CD4-positive, alpha-beta T cell treated with Interleukin-15 for 1 hour (primary cell): ENCODE measurements around the gene GRAMD2A.

Experiments
- DNase-seq: peaks from one replicate; pipeline ENCODE4 v3.0.0-alpha.2; 2020

GRAMD2A gene

DNA sequence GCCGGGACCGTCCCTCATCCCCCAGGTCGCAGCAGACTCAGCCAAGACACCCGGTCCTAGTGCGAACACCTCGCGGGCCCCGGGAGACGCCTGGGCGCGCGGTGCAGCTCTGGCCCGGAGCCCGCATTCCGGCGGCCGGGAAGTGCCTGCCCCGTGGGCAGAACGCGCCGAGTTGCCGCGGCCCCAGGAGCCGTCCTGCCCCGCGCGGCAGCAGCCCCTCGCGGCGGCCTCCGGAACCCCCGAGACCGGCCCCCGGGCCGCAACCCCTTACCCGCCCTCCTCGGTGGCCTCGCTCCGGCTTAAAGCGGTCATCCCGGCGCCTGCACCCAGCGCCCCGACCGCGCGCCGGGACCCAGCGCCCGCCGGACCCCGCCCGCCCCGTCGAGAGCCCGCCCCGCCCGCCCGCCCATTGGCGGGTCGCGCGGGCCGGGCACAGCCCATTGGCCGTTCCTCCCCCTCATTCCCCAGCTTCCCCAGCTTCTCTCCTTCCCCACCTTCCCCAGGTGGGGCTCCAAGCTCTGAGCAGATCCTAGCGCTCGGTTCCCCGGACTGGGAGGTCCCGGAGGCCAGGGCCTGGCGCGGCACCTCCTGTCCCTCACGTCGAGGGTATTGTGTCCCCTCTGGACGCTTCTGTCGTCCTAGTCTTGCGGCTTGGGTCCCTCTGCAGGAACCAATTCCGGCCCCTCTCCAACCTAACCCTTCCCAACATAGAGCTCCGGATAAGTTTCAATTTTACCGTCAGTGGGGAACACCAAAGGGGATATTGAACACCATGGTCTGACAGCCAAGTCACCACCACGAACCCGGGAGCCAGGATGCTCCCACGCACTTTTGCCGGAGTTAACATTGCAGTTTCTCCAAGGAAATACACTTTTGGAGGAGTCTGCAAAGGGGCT is at the start of gene GRAMD2A:
Gene GRAMD2A, minus strand, starts transcription at position 328 of the 896 bp plus-strand sequence.
- DNase-seq: no peak

DNA sequence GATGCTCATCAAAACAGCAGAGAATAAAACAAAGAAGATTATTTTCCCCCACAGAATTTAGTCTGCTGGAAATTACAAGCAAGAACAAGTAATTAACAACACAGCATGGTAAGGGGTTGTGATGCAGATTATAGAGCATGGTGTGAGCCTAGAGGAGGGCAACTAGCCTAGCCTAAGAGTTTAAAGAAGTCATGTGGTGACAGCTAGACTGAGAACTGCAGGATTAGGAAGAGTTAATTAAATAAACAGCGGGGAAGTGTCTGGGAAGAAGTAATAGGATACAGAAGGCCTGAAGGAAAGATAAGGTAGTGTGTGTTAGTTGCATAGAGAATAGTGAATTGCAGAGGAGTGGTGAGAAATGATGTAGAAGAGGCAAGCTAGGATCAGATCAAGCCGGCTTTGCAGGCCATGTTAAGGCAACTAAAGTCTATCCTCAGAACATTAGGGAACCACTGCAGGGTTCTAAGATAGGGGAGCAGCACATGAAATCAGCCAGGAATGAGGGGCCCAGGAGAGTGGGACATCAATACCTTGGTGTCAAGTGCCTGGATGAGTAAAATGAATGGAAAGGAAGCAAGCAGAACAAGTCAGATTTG is 45.3 kb upstream of the GRAMD2A start:
- DNase-seq: no peak

DNA sequence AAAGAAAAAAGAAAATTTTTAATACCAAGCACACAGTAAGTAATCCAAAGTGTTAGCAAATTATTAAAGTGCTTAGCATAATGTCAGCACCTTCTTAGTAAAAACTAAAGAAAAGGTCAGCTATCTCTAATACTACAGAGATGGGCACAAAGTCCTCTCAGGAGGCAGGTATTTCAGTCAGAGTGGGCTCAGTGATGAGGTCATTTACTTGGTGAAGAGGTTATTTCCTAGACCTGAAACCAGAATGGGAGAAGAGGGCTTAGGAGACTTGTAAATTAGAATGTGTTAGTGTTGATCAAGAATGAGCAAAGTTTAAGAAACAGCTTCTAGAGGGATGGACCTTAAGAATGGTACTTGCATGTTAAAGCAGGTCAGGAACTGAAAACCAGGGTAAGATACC is 42.1 kb upstream of the GRAMD2A start:
- DNase-seq: no peak

DNA sequence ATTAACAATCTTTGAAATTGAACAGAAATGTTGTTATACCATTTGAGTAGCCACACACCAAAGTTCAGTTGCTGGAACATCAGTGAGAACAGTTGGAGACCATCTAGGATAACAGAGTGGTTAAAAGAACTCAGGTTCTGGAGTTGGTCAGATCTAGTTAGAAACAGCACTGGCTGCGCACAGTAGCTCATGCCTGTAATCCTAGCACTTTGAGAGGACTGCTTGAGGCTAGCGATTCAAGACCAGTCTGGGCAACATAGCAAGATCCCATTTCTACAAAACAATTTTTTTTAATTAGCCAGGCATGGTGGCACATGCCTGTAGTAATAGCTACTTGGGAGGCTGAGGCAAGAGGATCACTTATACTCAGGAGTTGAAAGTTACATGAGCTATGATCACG is 41.0 kb upstream of the GRAMD2A start:
- DNase-seq: no peak

DNA sequence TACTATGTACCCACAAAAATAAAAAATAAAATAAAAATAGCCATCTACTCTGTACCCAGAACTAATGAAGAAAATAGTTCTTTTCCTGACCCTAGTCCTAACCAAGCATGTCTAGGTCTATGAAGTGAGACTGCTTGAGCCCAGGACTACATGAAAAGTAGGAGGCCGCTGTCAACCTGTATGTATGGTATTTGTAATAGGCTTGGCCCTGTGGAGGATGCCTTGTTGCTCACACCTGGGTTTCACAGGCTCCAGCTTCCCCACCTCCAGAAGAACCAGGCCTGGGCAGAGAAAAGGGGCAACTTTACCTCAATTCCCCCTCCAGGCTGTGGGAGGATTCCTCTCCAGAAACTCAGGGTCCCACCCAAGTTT is 40.3 kb upstream of the GRAMD2A start:
- no peak for DNase-seq

DNA sequence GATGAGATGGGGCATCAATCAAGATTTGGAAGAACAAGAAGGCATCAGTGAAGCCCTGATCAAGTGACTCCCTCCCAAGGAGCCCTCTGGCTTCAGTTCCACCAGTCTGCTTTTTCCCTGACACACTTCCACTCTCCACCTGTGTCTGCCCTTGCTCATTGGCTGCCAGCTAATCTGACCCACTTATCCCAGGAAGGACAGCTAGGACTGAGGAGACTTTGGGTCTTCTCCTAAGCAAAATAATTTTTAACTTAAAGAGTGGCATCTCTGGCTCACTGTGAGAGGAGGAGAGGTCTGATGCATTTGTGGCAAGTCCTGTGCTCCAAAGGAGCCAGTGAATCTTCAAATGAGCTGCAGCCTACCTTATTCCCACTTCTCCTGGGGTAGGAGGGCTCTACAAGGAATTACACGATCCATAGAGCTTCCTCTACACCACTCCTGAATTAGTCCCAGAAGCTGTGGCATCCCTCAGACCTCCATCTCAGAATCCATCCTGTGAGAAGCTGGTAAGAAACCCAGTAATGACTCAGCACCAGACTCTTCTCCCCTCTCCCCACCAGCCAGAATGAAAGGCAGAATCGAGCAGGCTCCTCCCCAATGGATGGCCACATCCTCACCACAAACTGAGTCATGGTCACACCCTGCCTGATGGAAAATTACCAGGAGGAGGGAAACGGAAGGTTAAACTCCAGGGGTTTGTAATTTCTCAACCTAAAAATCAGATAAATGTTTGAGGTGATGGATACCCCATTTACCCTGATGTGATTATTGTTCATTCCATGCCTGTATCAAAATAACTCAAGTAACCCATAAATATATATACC is 39.7 kb upstream of the GRAMD2A start:
- DNase-seq: peak; percentile 74

DNA sequence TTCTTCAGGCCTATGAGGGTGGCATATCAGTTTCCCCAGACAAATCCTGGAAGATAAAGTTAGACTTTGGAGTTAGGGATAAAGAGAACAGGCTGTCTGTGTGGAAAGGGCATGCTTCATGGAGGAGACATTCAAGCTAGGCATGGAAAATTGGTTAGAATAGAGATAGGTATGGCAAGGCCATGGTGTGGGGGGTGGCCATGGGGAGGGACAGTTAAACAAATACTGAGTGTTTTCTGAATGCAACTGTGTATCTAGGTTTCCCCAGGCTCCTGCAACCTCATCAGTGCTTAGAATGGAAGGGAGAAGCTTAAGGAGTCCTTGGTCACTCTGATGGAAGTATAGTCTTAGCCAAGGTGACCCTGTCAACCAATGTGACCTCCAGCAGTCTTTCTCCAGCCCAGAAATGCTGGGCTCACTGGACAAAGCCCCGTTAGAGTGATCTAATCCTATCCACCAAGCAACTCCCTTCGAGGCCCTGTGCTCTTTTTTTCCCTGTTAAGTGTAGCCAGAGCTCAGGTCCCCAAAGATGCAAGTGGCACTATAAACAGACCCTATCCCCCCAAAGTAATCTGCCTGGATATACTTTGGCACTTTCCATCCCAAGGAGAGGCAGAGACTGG is 38.9 kb upstream of the GRAMD2A start:
- DNase-seq: no peak

DNA sequence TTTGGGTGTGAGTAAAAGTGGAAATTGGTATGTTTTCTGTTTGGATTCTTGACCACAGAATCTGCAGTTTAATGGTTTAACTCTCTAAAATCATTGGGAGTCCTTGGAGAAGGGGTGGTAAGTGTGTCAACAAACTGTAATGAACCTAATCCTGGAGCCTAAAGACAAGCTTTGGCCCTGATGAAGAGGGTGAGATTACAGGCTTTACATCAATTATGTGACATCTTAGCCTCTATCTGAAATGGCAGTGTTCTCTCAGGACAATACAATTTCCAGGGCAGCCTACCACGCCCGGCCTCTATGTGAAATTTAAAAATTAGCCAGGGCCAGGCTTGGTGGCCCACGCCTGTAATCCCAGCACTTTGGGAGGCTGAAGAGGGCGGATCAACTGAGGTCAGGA is 37.7 kb upstream of the GRAMD2A start:
- no peak for DNase-seq

DNA sequence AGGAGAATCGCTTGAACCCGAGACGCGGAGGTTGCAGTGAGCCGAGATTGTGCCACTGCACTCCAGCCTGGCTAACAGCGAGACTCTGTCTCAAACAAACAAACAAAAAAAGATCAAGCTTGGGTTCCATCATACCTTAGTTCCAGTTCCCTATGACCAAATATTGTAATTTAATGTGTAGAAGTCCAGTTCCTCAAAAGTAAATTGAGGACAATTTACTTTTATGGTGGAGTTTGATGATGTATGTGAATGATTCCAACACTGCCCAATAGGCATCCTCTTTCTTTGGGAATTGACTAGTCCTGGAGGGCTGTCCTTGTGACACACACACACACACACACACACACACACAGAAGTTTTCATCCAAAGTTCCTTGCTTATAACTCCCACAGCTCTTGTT is 36.2 kb upstream of the GRAMD2A start:
- DNase-seq: no peak

DNA sequence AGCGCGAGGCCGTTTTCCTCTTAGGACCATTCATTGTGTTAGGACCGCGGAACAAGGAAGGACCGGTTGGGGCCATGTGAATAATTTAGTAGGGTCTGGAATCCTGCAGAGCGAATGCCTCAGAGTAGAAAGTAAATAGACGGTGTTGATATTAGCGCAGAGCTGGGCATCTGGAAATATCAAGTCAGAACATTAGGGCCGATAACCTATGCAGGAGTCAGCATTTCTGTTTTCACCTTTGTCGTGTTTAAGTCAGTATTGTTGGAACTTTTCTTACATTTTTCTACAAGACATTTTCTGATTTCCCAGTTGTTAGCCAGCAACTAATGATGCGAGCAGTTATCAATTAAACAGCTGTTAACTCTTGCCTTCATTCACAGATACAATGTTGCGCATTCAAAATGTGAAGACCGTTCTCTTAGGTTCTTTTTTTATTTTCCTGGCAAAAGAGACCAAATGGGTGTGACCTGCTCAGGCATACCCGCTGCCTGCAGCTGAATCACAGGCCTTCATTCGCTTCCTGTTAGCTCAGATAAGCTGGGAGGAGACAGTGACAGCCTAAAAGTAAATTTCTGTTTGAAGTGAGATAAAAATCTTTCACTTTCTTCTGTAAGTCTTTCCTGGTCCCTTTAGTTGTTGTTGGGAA is 34.4 kb upstream of the GRAMD2A start:
- peak; percentile 72 for DNase-seq

DNA sequence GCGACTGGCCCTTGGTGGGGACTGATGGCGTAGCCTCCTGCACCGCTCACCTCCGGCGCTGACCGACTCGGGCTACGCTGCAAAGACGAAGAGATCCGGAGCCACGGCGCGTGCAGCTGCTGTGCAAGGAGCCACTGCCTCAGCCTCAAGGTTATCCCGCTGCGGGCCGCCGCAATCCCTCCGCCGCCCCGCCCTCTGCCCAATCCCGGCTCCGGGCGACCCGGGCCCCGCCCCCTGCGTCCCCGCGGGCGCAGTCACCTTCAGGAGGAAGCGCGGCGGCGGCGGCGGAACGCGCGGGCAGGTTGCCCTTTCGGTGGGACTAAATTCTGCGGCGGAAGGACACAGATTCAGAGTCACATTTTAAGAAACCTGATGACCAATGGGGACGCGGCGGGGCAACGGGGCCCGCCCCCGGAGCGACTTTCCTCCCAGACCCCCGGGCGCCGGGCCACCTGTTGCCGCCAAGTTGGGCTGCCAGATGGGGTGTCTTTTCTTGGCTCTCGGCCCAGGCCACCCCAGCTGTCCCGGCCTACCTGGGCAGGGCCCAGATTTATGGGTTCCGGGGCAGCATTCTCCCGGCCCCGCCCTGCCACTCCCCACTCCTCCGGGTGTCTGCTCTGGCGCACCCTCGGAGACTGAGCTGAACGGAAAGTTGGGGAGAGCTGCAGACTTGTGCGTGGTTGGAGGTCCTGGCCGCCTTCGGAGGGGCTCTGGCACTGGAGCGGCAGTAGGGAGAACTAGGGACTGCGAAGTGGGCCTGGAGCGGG is 33.7 kb upstream of the GRAMD2A start, which contains the start of gene PKM:
Gene PKM, minus strand, starts transcription at position 125 of the 767 bp plus-strand sequence. CDS start 12,093 bp downstream, outside the sequence.
- DNase-seq: peak; percentile 92

DNA sequence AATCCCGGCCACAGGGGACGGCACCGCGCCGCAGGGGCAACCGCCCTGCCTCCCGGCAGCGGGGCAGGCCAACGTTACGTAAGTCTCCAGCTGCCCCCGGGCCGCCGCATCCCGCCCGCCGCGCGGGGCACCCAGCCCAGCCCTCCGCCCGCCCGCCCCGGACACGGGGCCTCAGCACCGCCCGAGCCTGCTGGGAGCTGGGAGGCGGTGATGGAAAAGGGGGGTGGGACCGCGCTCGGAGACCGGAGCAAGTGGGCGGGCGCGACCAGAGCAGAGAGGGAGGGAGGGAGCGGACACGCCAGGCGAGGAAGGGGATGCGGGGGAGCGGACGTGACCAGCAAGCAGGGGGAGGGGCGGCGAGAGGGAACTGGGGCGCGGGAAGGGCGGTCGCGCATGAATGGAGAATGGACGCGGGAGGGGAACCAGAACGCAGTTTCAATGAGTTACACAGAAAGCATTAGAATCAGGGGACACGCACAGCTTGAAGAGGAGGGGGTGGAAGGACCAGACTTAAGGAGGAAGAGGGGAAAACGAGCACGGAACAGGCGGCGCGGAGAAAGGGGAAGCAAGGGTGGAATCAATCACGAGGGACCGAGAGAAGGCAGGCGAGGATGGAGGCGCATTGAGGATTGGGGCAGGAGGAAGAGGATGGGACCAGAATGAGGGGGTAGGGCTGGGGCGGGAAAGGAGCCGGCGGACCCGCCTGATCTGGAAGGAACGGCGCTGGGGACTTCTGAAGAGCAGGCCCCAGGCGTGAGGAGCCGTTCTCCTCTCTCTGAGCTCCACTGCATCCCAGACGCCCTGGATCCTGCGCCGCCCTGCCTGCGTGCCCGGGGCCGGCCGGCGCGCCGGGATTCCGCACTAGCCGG is 32.8 kb upstream of the GRAMD2A start:
- DNase-seq: peak; percentile 76

DNA sequence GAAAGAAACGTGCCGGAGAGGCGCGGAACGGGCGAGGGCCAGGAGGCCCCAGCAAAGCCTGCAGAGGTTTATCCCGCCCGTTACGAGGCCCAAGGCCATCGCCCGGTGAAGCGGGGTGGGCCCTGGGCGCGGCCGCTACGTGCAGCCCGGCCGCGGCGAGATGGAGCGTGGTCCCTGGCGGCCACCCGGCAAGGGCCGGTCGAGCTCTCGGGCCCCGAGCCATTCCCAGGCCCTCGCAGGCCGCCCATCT is 32.3 kb upstream of the GRAMD2A start:
- no peak for DNase-seq

DNA sequence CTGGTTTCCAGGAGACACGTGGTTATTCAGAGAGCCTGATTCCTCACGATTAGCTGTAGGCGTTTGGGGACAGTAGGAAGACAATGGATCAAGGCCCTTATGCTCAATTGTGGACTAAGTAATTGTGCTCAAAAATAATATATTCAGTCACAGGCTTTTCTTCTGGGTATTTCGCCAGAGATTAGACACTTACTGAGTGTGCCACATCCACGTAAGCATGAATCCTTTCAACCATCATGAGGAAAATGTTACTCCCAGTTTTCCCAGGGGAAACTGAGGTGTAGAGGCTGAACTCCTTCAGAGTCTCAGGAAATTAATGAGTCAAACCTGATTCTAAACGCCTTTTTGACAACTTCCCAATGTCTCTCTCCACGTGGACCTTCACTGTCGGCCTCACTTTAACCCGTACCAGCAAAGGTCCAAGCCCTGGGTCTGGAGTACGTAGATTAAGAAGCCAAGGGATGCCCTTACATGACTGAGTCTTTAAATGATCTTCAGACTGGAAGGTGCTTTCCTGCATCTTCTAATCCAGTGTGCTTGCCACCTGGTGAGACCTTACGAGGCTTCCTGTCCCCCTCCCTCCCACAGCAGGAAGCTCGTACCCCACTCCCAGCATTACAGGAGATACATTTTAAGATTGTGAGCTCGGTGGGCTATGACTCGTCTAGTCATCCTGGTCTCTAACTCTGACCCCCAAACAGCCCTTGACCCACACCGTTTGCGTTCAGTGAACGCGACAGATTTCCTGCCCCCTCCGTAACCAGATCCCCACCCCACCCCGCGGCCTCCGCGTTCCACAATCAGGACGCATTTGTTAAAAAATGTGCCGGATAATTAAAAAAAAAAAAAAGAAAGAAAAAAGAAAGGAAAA is 31.7 kb upstream of the GRAMD2A start:
- peak; percentile 25 for DNase-seq

DNA sequence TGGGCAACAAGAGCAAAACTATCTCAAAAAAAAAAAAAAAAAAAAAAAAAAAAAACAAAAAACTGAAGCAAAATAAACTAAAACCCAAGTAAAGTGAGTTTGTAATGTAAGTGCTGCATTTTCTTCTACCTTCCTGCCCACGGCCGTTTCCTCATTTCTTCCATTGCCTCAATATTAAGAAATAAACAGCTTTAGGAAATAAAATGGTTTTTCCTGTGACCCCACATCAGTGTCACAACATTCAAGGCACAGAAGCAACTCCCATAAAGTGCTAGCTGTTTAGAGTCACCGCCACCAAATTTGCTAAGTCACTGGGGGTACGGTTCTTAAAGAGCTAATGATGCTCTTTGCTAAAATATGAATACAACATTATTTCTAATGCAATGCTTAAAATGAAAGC is 30.1 kb upstream of the GRAMD2A start:
- DNase-seq: peak; percentile 40

DNA sequence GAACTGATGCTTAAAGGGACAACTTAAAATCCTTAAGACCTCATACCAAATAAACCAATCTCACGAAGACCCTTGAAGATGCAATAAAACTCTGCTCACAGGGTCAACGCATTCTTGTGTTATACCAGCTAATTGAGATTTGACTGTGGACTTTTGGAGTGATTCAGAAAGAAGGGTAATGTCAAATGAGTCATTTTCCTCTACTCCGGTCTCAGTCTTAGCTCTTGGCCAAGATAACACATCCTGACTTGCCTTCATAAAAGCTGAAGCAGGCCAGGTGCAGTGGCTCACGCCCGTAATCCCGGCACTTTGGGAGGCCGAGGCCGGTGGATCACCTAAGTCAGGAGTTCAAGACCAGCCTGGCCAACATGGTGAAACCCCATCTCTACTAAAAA is 29.6 kb upstream of the GRAMD2A start:
- DNase-seq: no peak

DNA sequence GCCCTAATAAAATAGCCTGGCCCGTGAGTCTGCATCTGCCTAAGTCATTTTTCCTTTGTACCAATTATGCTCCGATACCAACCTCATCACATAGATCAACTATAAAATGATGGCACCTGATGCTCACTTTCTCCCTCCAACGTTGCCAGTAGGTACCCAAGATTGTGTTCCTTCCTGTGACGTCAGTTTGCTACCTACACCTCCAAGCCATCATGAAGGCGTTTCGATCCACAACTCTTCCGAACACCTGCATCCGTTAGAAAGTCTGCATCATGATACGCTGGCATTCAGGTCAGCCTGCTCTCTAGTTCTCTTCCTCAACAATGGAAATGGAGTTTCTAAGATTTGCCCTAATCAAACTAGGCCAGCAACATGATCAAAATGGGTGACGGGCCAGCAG is 25.7 kb upstream of the GRAMD2A start:
- DNase-seq: no peak

DNA sequence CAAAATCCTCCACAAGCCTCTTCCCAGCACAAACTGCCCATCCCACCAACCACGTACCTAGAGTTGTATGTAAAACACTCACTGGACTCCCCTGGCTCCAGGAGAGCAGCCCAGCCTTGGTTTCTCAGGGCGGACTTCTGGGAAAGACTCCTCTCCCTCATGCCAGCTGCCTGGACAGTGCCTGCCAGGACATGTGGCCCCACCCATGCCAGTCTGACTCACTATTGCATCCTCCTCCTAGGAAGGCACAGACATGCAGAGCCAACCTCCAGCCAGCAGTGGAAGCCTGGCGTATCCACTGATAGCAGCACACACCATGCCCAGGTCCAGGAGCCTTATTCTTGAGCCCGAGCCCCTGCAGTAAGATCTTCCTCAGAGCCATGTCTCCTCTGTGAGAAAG is 24.8 kb upstream of the GRAMD2A start:
- DNase-seq: no peak

DNA sequence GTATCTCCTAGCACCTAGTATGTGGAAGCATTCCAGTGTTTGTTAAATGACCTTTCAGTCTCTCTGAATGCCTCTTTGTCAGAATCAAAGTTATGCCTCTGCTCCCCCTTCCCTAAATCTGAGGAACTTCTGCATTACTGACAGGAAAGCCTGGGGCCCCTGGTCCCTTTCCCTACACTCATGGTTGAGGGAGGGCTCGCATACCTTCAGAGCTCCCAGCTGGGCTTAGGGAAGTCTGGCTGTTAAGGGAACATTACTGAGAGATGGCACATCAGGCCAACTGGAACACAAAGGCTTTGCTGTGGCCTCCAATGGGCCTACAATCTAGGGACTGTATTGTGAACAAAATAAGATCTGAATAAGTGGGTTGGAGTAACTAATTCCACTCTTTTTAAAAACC is 23.1 kb upstream of the GRAMD2A start:
- DNase-seq: no peak

DNA sequence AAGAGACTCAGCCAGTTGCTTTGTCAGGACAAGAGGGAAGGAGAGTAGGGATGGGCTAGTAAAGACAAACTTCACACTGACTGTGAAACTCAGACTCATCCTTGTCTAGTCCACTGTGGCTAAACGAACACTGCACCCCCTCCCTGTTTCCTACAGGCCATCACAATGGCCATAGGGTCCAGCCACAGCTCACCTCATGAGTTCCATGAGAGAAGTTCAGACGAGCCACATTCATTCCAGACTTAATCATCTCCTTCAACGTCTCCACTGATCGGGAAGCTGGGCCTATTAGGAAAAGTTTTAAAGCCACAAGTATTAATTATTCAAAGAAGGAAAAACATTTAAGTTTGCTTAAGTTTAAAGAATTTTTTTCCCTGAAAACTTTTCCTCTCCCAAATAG is 19.6 kb upstream of the GRAMD2A start:
- DNase-seq: no peak
